GM18867 (cell line): ENCODE data around the gene DNAJC27.
A peak's percentile ranks its signal among the peaks of the same experiment; 100 is the strongest.

Source experiments
- ATAC-seq: cut with Tn5 transposase; IDR thresholded peaks from one replicate; pipeline ENCODE4 v1.9.1; 2021; ENCODE audit warnings: mild to moderate bottlenecking, moderate library complexity; ENCODE audit not compliant: unreplicated experiment

Gene DNAJC27

GRCh38 chr2:24971286-24971535 is 544 bp downstream of the DNAJC27 start:
- no peak for ATAC-seq

- ATAC-seq = no peak
Measured at GRCh38 chr2:24970483-24971285, 1.1 kb downstream of the DNAJC27 start.

- ATAC-seq = no peak
Measured at GRCh38 chr2:24969784-24970183, 2.0 kb downstream of the DNAJC27 start.

GRCh38 chr2:24961903-24962302 is 9.9 kb downstream of the DNAJC27 start:
- ATAC-seq = no peak

GRCh38 chr2:24959761-24960160 is 12.0 kb downstream of the DNAJC27 start:
- ATAC-seq = no peak

GRCh38 chr2:24958411-24958935 is 13.3 kb downstream of the DNAJC27 start:
- ATAC-seq = no peak

DNA sequence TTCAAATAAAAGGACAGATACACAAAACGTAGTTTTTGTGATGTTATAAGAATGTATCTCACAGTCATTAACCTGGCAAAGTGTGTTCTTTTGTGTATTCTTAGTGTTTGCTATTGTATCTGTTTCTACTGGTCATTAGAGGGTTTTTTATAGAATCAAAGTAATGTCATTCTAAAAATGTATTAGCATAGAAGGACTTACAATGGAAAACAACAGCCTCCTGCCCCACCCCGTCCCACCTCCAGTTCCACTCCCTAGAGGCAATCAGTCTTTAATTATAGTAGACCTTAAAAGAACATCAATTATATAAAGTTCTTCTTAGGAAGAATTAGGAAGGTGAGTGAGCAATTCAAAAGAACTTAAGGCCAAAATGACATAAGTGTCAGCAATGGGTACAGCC is 13.8 kb downstream of the DNAJC27 start:
- no peak for ATAC-seq

GRCh38 chr2:24957221-24957620 is 14.5 kb downstream of the DNAJC27 start:
- no peak for ATAC-seq

DNA sequence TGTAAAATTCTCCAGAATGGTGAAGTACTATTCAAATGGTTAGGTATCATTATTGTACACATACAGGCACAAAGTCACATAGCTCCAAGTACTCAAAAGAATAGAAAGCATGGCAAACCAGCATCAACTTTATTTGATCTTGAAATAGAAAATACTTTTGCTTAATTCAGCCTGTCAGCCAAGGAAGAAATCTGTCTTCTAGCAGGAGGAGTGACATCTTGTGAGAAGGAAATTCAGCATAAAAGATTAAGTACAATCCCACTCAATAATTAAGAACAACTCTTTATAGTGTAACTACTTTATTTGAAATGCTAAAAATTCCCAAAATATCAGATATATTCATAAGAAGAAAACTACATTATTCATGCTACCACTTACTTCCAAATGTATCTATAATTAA is 15.8 kb downstream of the DNAJC27 start:
- no peak for ATAC-seq

- ATAC-seq = no peak
Measured at GRCh38 chr2:24955232-24955631, 16.5 kb downstream of the DNAJC27 start.

DNA sequence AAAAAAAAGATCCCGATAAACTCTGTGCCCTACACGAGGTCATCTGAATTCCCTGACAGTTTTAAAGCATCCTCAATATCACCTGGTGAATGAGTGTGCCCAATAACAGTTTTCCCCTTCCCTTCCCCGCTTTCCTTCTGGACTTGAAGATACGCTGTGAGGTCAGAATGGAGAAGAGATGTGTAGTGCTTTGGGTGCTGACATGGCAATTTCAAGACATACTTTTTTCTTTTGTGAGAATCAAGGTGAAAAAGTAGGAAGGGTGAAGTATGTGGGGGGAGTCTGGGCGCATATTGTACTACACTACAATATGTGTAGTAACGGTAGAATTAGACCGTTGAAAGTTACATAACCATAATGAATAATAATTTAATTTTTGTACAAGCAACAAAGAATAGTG is 21.7 kb downstream of the DNAJC27 start:
- no peak for ATAC-seq

DNA sequence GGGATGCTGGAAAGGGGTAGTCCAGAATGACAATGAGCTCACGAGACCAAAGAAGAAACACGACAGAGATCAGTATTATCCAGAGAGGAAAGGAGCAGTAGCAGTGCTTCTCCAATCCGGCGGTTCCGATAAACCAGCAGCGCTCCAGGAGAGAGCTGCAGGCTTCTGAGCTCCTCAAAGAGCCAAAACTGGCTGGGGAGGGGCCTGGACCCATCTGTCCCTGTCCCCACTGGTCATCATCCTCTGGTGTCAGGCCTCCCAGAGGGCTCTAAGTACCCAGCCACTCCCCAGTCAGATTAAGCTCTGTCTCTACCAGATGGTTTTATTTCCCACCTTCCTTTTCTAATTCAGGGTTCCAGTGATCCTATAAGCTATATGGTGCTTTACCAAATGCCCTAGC is 23.2 kb downstream of the DNAJC27 start:
- no peak for ATAC-seq

GRCh38 chr2:24947561-24948157 is 24.1 kb downstream of the DNAJC27 start:
- no peak for ATAC-seq

GRCh38 chr2:24945907-24946306 is 25.8 kb downstream of the DNAJC27 start:
- ATAC-seq = no peak

DNA sequence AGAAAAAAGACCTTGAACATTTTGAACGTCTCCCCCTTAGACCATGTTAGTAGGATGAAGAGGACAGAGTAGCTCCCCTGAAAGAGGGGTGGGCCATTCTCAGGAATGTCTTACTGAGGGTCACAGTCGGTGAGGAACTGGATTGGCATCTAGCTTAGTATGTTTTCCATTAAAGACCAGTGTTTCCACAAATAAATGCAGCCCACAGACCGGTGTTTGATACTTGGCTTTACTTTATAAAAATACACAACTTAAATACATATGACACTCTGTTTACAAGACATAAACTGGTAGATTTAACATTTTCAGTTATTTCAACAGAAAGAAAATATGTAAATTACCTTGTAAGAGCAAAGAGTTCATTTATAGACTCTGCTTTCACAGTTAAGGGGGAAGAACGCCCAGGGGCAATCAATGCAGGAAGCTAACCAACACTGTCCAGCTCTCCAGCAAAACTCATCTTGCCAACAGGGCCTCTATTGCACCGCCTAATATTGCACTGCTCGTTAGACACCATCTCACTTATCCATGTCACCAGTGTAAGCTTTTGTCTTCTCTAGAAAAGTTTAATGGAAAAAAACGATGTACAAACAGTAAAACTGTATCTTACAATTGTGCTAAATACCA is 28.2 kb downstream of the DNAJC27 start:
- no peak for ATAC-seq

- no peak for ATAC-seq
Measured at GRCh38 chr2:24939353-24939752, 32.4 kb downstream of the DNAJC27 start.

DNA sequence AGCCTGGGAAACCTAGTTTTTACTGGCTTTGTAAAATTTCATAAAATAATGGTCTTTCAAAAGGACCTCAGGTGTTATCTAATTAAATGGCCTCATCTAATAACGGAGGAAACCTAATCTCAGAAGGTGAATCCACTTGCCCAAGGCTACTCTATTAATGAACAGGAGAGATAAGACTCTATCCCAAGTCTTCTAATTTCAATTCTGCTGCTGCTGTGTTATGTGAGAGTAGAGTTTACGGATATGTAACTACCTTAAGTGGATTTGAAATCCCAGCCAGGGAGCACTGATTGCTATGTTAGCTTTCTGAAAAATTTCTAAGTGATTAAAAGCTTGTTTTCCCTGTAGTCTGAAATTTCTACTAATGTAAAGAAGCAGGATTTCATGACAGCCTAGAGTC is 34.5 kb downstream of the DNAJC27 start:
- ATAC-seq = no peak

- ATAC-seq = no peak
Measured at GRCh38 chr2:24935145-24935544, 36.6 kb downstream of the DNAJC27 start.

GRCh38 chr2:24932715-24933114 is 39.0 kb downstream of the DNAJC27 start:
- no peak for ATAC-seq

- peak; percentile 90 for ATAC-seq
Measured at GRCh38 chr2:24930768-24931167, 41.0 kb downstream of the DNAJC27 start.

- ATAC-seq = no peak
Measured at GRCh38 chr2:24929230-24929629, 42.5 kb downstream of the DNAJC27 start.

DNA sequence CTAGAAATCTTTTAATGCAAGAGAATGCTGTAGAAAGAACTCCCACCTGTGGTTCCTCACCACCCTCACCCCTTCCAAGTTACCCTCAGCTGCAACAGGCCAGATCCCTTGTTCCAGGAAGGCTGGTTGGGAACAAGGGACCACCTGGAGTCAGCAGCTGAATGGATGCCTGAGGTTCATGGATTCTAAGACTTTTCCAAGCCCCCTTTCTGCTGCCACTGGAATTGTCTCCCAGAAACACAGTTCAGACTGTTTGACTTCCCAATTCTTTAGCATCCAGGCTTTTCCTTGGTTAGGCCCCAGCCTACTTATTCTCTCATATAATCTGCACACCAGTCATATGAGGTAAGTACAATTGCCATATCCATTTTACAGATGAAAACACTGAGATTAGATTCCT is 43.7 kb downstream of the DNAJC27 start:
- ATAC-seq = no peak
